ENCODE results near the gene LDLR.

DNA sequence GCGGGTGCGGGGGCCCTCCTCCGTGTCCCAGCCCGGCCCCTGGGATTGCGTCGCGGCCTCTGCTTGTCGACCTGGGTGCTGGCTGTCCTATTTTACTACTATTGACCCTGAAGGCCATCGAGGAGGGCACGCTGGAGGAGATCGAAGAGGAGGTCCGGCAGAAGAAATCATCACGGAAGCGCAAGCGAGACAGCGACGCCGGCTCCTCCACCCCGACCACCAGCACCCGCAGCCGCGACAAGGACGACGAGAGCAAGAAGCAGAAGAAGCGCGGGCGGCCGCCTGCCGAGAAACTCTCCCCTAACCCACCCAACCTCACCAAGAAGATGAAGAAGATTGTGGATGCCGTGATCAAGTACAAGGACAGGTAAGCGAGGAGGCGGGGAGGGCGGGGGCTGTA, 48.1 kb upstream of the LDLR start:
- TF ChIP-seq, protein P1, sequence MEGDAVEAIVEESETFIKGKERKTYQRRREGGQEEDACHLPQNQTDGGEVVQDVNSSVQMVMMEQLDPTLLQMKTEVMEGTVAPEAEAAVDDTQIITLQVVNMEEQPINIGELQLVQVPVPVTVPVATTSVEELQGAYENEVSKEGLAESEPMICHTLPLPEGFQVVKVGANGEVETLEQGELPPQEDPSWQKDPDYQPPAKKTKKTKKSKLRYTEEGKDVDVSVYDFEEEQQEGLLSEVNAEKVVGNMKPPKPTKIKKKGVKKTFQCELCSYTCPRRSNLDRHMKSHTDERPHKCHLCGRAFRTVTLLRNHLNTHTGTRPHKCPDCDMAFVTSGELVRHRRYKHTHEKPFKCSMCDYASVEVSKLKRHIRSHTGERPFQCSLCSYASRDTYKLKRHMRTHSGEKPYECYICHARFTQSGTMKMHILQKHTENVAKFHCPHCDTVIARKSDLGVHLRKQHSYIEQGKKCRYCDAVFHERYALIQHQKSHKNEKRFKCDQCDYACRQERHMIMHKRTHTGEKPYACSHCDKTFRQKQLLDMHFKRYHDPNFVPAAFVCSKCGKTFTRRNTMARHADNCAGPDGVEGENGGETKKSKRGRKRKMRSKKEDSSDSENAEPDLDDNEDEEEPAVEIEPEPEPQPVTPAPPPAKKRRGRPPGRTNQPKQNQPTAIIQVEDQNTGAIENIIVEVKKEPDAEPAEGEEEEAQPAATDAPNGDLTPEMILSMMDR (IDR thresholded peaks at IDR 0.05) = no peak
- TF ChIP-seq EZH2 (IDR thresholded peaks at IDR 0.05) = no peak
